NCI-H1048 (cell line): ENCODE results near the gene MYOC.
"Not testable (repeated sequence)": the region's sequence is repeated elsewhere in the genome, so short reads cannot be mapped to it uniquely, and the experiment has no call there.

Source experiments
- DNase-seq: peaks from one replicate; lab custom pipeline; 2025; lab: John Stamatoyannopoulos, UW

MYOC gene

GRCh38 chr1:171646249-171646560 is 6.3 kb downstream of the MYOC start:
- DNase-seq, result no peak

- no peak for DNase-seq
Observed at GRCh38 chr1:171645553-171646248, 6.8 kb downstream of the MYOC start.

DNA sequence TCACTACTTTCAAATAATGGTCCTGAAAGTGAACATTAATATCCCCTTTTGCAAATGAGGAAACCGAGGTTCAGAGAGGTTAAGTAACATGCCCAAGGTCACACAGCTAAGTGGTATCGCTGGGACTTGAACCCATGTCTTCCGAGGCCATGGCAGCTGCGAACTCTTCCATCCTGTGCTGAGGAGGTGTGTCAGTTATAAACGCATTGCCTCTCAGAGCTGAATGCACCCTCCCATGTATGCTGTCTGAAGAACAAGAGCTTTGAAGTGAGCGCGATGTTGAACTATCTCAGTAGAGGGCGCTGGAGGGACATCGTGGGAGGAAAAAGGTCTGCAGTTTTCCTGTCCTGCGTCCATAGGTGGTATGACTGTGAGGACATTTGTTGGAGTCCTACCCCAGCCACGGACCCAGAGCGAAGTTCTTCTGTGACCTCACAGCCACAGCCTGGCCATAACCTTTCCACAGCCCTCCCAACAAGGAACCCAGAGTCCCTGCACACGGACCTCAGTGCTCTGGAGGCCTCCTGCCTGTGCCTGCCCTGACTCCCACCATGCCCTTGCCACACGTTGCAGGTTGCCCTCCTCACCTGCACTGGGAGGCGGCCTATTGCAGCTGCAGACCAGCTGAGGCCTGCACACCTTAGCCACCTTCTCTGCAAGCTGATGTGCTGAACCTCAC is 7.5 kb downstream of the MYOC start:
- peak; percentile 84 for DNase-seq

DNA sequence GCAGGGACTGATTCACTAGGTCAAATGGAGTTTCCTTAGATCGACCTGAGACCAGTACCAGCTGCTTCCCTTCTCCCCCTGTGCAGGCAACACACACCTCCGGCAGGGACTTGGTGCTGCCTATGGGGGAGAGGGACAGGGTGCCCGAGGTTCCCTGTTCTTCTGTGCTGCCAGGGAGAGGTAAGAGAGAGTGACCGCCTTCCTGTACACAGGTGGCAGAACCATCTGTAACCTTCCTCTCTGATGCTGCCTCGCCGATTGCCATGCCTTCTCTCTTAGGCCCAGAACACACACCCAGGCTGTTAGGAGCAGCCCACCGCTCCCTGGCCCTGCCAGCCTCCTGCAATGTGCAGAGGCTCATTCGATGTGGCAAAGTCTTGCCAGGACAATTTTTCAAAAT is 9.3 kb downstream of the MYOC start:
- DNase-seq, result no peak

GRCh38 chr1:171642197-171642596 is 10.3 kb downstream of the MYOC start:
- no peak for DNase-seq

GRCh38 chr1:171641076-171641864 is 11.2 kb downstream of the MYOC start:
- DNase-seq, result no peak

- no peak for DNase-seq
Observed at GRCh38 chr1:171640225-171640624, 12.3 kb downstream of the MYOC start.

- DNase-seq, result no peak
Observed at GRCh38 chr1:171637928-171638576, 14.4 kb downstream of the MYOC start.

DNA sequence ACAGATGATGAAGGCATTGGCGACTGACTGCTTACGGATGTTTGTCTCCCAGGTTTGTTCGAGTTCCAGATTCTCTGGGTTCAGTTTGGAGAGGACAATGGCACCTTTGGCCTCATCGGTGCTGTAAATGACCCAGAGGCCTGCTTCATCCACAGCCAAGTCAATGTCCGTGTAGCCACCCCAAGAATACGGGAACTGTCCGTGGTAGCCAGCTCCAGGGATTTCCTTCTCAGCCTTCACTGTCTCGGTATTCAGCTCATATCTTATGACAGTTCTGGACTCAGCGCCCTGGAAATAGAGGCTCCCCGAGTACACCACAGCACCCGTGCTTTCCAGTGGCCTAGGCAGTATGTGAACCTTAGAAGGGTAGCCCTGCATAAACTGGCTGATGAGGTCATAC is 16.3 kb downstream of the MYOC start:
- DNase-seq, result no peak

GRCh38 chr1:171635661-171636060 is 16.8 kb downstream of the MYOC start:
- DNase-seq, result no peak

GRCh38 chr1:171628225-171628624 is 24.3 kb downstream of the MYOC start:
- no peak for DNase-seq

GRCh38 chr1:171627020-171627419 is 25.5 kb downstream of the MYOC start:
- DNase-seq, result no peak

GRCh38 chr1:171625225-171625624 is 27.3 kb downstream of the MYOC start:
- DNase-seq, result no peak

GRCh38 chr1:171623651-171624331 is 28.7 kb downstream of the MYOC start:
- no peak for DNase-seq

GRCh38 chr1:171622152-171622462 is 30.4 kb downstream of the MYOC start, which contains the start of gene MYOCOS:
Gene MYOCOS, plus strand, starts transcription at chr1:171622243. Its CDS starts 1,641 bp downstream, at chr1:171623884.
- DNase-seq, result no peak

- no peak for DNase-seq
Observed at GRCh38 chr1:171616586-171616985, 35.9 kb downstream of the MYOC start.

GRCh38 chr1:171615122-171615906 is 37.2 kb downstream of the MYOC start:
- DNase-seq, result not testable (repeated sequence)

GRCh38 chr1:171613282-171613681 is 39.2 kb downstream of the MYOC start:
- no peak for DNase-seq

DNA sequence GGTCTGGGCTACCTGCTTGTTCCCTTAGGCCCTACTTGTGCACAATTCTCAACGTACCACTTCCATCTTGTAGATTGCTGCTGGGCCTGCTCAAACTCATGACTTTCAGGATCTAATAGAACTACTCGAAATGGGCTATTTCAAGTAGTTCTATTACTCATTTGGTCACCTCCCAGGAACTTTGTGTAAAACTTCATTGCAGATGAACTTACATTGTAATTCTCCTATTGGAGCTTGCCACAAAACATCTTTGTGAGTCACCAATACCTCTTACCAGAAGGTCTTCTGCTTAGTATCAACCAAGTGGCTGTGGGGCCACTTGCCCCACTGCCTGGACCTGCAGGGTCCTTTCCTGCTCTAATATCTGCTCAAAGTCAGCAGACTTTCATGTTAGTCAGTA is 41.2 kb downstream of the MYOC start:
- no peak for DNase-seq

DNA sequence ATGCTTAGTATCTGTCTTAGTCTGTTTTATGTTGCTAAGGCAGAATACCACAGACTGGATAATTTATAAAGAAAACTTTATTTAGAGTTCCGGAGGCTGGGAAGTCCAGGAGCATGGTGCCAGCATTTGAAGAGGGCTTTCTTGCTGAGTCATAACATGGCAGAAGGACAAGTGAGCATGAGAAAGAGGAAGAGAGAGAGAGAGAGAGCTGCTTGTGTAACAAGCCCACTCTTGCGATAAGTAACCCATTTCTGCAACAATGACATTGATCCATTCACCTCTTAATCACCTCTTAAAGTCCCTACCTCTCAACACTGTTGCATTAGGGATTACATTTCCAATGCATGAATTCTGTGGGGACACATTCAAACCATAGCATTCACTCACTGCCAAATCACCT is 42.1 kb downstream of the MYOC start:
- no peak for DNase-seq

GRCh38 chr1:171606402-171606941 is 46.0 kb downstream of the MYOC start:
- no peak for DNase-seq
